ENCODE data around the gene ECT2.

ECT2 gene

DNA sequence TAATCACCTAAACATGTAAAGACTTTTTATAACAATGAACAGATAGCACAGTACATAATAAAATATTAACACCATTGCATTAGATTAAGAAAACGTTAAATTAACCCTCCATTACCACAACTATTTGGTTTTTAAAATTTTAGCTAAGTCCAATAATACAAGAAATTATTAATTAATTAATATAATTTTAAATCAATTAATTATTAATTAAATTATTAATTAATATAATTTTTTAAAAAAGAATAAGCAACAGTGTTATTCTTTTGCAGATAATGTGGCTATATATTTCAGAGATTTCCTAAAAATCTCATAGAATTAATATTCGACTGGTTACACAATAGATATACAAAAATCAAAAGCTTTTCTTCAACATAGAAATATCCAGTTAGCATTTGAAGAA, 82.5 kb downstream of the ECT2 start:
- Histone ChIP-seq H3K9me3 (ENCODE audit: severe bottlenecking) (no peaks in the 10 kb centered on the region), H3K27me3 (ENCODE audit: insufficient read depth, low read depth, severe bottlenecking) (no peaks in the 10 kb centered on the region), H3K36me3 (no peaks in the 10 kb centered on the region), H3K27ac (no peak overlapping the region), H3K4me3 (ENCODE audit: low read depth, low read length) (no peak overlapping the region)
- no peak for DNase-seq
- no peak for TF ChIP-seq CTCF (IDR thresholded peaks at IDR 0.05; ENCODE audit: low read depth, low read length)

GRCh38 chr3:172836390-172836997, 86.0 kb downstream of the ECT2 start:
- H3K36me3 ChIP-seq: no peaks in the 10 kb centered on the region
- H3K4me3 ChIP-seq (ENCODE audit: low read depth, low read length): no peak overlapping the region
- peak; percentile 46 for DNase-seq
- H3K9me3 ChIP-seq (ENCODE audit: severe bottlenecking): no peaks in the 10 kb centered on the region
- H3K27ac ChIP-seq: no peak overlapping the region
- TF ChIP-seq CTCF (IDR thresholded peaks at IDR 0.05; ENCODE audit: low read depth, low read length): peak; percentile 62
- no peaks in the 10 kb centered on the region for H3K27me3 ChIP-seq (ENCODE audit: insufficient read depth, low read depth, severe bottlenecking)

- H3K9me3 ChIP-seq (ENCODE audit: severe bottlenecking): no peaks in the 10 kb centered on the region
- H3K27me3 ChIP-seq (ENCODE audit: insufficient read depth, low read depth, severe bottlenecking): no peaks in the 10 kb centered on the region
- no peak overlapping the region for H3K27ac ChIP-seq
- no peak for DNase-seq
- H3K4me3 ChIP-seq (ENCODE audit: low read depth, low read length): no peak overlapping the region
- TF ChIP-seq CTCF (IDR thresholded peaks at IDR 0.05; ENCODE audit: low read depth, low read length): no peak
- H3K36me3 ChIP-seq: no peaks in the 10 kb centered on the region
Observed at GRCh38 chr3:172839679-172840078, 89.2 kb downstream of the ECT2 start.

GRCh38 chr3:172840463-172840862, 89.9 kb downstream of the ECT2 start:
- H3K27me3 ChIP-seq (ENCODE audit: insufficient read depth, low read depth, severe bottlenecking): no peaks in the 10 kb centered on the region
- TF ChIP-seq CTCF (IDR thresholded peaks at IDR 0.05; ENCODE audit: low read depth, low read length): no peak
- H3K27ac ChIP-seq: no peak overlapping the region
- no peak for DNase-seq
- H3K9me3 ChIP-seq (ENCODE audit: severe bottlenecking): no peaks in the 10 kb centered on the region
- H3K36me3 ChIP-seq: no peaks in the 10 kb centered on the region
- no peak overlapping the region for H3K4me3 ChIP-seq (ENCODE audit: low read depth, low read length)

GRCh38 chr3:172840913-172841312, 90.4 kb downstream of the ECT2 start:
- no peak overlapping the region for H3K4me3 ChIP-seq (ENCODE audit: low read depth, low read length)
- TF ChIP-seq CTCF (IDR thresholded peaks at IDR 0.05; ENCODE audit: low read depth, low read length): no peak
- H3K27me3 ChIP-seq (ENCODE audit: insufficient read depth, low read depth, severe bottlenecking): no peaks in the 10 kb centered on the region
- no peak for DNase-seq
- H3K36me3 ChIP-seq: no peaks in the 10 kb centered on the region
- H3K9me3 ChIP-seq (ENCODE audit: severe bottlenecking): no peaks in the 10 kb centered on the region
- no peak overlapping the region for H3K27ac ChIP-seq

DNA sequence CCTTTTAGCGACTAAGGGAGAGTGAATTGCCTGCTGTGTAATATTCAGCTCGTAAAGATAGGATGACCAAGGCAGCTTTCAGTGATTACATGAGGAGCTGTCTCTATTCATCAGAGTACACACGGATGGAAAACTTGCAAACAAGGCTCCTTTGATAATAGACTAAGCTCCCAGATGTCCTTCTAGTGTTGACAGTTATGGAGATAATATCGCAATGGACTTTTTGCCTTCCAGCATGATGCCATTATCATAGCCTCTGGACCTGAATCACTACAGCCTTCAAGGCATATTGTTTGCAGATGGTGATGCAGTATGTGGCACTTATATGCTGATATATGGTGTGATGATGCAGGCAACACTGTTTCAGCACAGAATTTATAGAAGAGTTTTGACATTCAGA, 93.9 kb downstream of the ECT2 start:
- TF ChIP-seq CTCF (IDR thresholded peaks at IDR 0.05; ENCODE audit: low read depth, low read length): no peak
- no peaks in the 10 kb centered on the region for H3K27me3 ChIP-seq (ENCODE audit: insufficient read depth, low read depth, severe bottlenecking)
- no peak for DNase-seq

More for the DNA sequence above, 93.9 kb downstream of the ECT2 start:
- Histone ChIP-seq H3K4me3 (ENCODE audit: low read depth, low read length) (no peak overlapping the region), H3K9me3 (ENCODE audit: severe bottlenecking) (no peaks in the 10 kb centered on the region), H3K27ac (no peak overlapping the region), H3K36me3 (no peaks in the 10 kb centered on the region)

All from WERI-Rb-1 (cell line).